Stomach (tissue), 4 donors: ENCODE data around the gene PLEKHF1.

Source experiments
- EP300 ChIP-seq: sonication (generic); formaldehyde crosslinking; IDR thresholded peaks from one replicate; pipeline ENCODE4 v1.6.1; 2017; ENCODE audit warnings: antibody characterized with exemption
- POLR2A ChIP-seq, 4 donors: fragments of 450-650 bp; IDR thresholded peaks; one replicate each; pipeline ENCODE4 v1.6.1; 2016; ENCODE audit warnings: antibody characterized with exemption in 4 of 4, control low read depth in 2 of 4, mild to moderate bottlenecking in 1 of 4, moderate library complexity in 1 of 4
- POLR2AphosphoS5 ChIP-seq, 3 donors: sonication (generic); formaldehyde crosslinking; IDR thresholded peaks; one replicate each; pipeline ENCODE4 v1.6.1; 2016; ENCODE audit warnings: antibody characterized with exemption in 3 of 3
- TF ChIP-seq, protein P1 (sequence below), 7 experiments: fragments of 450-650 bp in 4 of 7; fragments of 200-600 bp in 3 of 7; sonication (generic) in 3 of 7; IDR thresholded peaks; one replicate each; pipeline ENCODE4 v1.5.1; 2016 to 2019; ENCODE audit warnings: antibody characterized with exemption in 7 of 7, control low read depth in 2 of 7, mild to moderate bottlenecking in 1 of 7

- TF ChIP-seq, protein P1, sequence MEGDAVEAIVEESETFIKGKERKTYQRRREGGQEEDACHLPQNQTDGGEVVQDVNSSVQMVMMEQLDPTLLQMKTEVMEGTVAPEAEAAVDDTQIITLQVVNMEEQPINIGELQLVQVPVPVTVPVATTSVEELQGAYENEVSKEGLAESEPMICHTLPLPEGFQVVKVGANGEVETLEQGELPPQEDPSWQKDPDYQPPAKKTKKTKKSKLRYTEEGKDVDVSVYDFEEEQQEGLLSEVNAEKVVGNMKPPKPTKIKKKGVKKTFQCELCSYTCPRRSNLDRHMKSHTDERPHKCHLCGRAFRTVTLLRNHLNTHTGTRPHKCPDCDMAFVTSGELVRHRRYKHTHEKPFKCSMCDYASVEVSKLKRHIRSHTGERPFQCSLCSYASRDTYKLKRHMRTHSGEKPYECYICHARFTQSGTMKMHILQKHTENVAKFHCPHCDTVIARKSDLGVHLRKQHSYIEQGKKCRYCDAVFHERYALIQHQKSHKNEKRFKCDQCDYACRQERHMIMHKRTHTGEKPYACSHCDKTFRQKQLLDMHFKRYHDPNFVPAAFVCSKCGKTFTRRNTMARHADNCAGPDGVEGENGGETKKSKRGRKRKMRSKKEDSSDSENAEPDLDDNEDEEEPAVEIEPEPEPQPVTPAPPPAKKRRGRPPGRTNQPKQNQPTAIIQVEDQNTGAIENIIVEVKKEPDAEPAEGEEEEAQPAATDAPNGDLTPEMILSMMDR (IDR thresholded peaks at IDR 0.05) = no peak
- no peak for TF ChIP-seq POLR2AphosphoS5 (IDR thresholded peaks at IDR 0.05)
- TF ChIP-seq POLR2A (IDR thresholded peaks at IDR 0.05) = no peak
- TF ChIP-seq EP300 = no peak
Measured at GRCh38 chr19:29687897-29688728, 22.9 kb downstream of the PLEKHF1 start.
